HG03571 (cell line): Measurements from ENCODE around the gene UBE3D.
"Not testable (repeated sequence)": the region's sequence is repeated elsewhere in the genome, so short reads cannot be mapped to it uniquely, and the experiment has no call there.

Experiments used
- ATAC-seq: cut with Tn5 transposase; IDR thresholded peaks from one replicate; pipeline ENCODE4 v1.9.1; 2021; ENCODE audit not compliant: unreplicated experiment

The UBE3D gene

DNA sequence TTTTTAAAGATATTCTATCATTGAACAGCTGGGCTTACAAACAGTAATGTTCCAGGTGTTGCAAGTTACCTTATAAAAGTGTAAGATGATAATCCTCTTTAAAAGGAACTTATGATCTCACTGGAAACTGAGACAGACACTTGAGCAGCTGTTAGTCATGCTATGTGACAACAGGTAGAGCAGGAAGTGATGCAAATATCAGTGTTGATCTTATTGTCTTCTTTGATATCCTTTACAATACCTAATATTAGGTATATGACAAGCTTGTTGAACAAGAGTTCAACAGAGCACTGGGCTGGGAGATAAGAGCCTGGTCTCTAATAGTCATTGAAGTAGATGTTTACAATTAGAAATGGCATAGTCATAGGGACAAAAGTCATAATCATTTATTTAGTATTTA is 150.0 kb downstream of the UBE3D start:
- no peak for ATAC-seq

GRCh38 chr6:82914511-82914910 is 151.1 kb downstream of the UBE3D start:
- no peak for ATAC-seq

DNA sequence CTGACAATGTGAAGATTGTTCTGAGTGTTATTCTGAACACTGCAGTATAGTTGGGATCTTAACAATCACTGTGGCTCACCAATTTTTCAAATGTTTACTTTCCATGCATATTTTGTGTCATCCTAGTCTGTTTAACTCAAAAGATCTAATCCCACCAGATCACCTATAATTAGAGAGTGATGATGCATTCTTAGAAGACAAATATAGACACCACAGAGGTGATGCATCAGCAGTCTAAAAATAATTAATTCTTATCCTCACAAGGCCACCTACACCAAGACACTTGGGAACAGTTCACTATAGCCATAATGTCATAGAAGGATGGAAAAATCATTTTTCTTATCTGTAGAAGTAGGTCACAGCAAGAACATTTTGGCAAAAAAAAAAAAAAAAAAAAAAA is 154.8 kb downstream of the UBE3D start:
- ATAC-seq, result no peak

DNA sequence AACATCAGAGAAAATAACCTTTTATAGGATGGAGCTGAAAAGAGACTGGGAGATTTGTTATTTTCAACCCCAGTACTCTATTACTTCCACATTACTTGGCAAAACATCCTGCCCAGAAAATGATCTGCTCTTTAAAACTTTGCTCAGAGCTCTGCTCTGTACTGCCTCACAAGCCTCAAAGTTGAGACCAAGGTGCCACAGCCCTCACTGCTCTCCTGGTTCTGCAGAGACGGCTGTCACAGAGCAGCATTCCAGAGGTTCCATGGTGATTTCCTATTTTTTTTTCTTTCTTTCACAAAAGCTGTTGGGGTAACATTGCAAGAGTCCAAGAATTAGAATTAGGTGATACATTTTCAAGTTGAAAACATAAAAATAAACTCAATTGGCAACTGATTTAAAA is 155.2 kb downstream of the UBE3D start:
- no peak for ATAC-seq

DNA sequence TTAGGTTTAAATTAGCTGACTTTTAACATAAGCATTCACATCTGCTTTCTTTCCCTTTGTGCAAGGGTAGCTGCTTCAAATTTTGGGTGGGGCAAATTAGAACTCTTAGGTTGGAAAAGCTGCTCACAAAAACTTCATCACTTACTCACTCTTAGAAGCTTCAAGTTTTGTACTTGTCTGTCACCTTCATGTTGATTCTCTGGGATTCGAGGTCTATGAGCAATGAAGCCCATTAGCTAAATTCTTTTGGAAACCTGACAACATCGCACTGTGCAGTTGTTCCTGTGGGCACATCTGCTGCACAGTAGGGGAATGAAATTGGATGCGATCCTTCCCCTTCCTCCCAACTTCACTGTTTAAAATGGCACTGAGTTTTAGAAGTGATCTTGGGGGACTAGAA is 156.1 kb downstream of the UBE3D start:
- no peak for ATAC-seq

DNA sequence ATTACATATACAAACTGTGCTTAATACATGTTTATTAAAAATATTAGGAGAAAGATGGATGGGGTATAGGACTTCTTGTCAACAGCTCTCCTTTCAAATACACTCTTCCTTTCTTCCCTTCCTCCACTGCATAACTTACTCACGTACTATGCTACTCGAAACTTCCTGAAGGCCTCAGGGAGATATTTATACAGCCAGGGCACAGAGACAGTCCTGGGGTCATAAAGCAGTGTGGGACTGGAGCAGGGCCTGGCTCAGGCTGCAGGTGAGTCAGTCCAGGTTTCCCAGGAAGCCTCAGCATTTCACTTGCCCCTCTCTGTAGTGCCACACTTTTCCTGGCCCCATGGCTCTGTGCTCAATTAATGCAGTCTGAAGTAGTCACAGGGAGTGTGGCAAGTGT is 157.0 kb downstream of the UBE3D start:
- no peak for ATAC-seq

- no peak for ATAC-seq
Observed at GRCh38 chr6:82906951-82907350, 158.7 kb downstream of the UBE3D start.

DNA sequence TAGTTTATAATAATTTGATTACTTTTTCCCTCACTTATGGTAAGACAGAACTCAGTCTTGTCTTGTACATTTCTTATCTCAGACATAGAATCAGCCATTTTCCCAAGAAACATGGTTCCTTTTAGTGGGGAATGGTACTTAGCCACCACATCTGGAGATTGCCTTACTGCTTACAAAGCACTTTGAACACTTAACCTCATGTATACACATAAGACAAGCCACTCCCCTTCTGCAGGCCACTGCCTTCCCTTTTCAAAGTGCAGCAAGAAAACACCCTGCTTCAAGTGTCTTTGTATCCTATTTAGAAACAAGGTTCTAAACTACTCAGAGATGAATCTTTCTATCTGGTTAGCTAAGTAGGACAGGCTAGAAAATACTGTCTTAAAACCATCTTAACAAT is 159.2 kb downstream of the UBE3D start:
- ATAC-seq, result no peak

DNA sequence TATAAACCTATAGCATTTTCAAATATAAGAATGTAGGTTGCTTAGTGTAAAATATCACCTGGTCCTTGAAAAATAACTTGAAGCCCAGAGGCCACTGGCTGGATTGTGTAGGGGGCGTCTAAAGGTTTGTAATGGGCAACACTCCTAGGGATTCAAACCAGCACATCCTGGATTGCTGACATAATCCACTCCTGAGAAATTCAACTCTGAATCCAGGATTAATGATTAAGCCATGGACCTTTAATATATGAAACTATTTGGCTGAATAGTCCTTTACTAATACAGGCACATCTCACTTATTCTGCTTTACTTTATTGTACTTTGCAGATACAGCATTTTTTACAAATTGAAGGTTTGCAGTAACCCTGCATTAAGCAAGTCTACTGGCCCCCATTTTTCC is 160.8 kb downstream of the UBE3D start:
- ATAC-seq, result no peak

GRCh38 chr6:82904257-82904656 is 161.4 kb downstream of the UBE3D start:
- no peak for ATAC-seq

DNA sequence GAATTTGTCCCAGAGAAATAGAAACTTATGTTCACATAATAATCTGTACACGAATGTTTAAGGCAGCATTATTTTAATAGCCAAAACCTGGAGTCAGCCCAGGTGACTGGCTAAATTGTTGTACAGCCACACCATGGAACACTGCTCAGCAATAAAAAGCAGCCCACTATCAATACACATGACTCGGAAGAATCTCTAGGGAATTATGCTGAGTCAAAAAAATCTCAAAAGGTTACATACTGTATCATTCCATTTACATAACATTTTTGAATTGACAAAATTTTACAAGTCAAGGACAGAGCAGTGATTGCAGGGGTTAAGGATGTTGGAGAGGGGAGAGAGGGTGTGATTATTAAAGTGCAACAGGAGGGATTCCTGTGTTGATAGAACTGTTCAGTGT is 163.4 kb downstream of the UBE3D start:
- ATAC-seq, result no peak

DNA sequence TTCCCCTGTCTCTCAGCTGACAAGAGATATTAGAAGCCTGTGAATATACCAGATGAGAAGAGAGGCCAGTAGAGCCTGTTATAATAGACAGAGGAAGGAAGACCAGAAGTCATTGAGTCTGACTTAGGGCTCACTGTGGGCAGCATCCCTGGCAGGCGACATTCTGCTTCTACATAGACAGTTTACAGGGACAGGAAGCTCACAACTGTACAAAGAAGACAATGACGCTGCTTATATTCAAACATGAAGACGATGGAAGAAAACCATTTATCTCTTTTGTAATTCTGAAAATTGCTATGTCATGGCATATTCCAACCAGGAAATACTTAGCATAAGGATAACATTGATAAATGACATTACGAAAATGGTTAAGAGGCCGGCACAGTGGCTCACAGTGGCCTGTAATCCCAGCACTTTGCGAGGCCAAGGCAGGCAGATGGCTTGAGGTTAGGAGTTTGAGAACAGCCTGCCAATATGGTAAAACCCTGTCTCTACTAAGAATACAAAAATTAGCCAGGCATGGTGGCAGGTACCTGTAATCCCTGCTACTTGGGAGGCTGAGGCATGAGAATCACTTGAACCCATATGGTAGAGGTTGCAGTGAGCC is 170.9 kb downstream of the UBE3D start:
- ATAC-seq, result no peak

- ATAC-seq, result no peak
Observed at GRCh38 chr6:82893889-82894652, 171.6 kb downstream of the UBE3D start.

DNA sequence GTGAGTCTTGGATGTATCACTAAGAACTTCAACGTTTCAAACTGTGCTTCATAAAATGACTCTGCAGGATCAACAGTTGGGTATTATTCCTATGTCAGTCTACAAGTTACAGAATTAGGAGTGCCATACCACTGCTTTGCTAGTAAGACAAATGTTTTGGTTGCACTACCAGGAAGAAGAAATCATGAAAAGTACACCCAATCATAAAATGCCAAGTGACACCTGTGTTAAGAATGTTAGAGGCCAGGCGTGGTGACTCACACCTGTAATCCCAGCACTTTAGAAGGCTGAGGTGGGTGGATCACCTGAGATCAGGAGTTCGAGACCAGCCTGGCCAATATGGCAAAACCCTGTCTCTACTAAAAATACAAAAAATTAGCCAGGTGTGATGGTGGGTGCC is 174.1 kb downstream of the UBE3D start:
- not testable (repeated sequence) for ATAC-seq

- ATAC-seq, result no peak
Observed at GRCh38 chr6:82891076-82891475, 174.6 kb downstream of the UBE3D start.

GRCh38 chr6:82890240-82890639 is 175.4 kb downstream of the UBE3D start:
- ATAC-seq, result no peak

DNA sequence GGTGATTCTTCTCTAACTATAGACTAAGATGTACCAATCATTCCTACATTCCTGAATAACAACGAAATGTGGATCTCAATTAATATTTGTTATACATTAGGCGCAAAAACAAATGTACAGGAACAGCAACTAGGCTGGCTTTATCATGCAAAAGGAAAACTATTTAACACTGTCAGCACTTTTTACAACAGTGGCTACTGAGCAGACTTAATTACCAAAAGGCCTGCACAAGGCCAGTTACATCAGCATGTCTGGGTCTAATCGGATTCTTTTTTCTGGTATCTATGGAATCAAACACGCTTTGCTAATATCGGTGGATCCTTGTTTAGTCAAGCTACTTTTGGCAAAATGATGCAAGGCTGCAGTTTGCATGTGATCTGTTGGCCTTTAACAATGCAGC is 176.5 kb downstream of the UBE3D start:
- no peak for ATAC-seq

DNA sequence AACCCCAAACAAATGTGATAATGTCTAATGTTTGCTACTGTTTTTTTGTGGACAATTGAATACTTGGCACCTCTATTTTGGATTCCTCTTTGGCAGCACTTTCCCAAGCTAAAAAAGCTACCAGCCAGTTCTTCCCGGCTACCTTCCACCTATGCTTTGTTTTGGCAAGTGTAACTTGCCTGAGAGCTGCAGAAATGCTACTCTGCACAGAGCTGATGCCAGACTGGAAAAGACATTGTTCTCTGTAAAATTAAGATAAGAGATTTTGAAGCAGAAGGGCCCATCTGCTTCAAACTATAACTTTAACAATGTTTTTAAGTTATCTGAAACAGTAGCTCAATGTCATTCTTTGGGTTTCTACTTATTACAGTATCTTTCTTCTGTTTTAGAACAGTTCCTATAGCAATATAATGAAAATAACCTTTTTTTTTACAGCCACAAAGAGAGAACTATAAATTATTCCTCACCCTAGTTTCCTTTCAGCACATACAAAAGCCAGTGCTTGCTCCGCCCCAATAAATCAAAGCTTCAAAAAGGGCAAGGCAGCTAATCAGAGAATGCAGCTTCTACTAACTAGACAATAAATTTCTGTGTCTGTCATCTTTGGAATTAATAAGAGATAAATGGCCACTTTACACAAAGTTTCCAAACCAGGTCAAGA is 183.1 kb downstream of the UBE3D start:
- ATAC-seq, result no peak

DNA sequence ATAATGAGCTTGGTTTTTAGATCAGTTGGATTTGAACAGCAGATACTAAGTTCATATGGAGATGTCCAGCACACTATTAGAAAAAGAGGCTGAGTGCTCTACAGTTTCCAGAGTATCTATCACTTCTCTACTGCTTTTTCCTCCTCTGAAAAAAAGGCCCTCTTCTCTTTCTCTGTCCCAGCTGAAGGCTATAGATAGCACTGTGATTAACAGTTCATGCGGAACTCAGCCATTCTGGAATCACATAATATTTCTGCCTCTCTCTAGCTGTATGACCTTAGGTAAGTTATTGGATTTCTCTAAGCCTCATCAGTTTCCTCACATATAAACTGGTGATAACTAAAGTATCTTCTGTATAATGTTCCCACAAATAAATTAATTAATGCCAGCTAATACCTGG is 184.1 kb downstream of the UBE3D start:
- no peak for ATAC-seq

DNA sequence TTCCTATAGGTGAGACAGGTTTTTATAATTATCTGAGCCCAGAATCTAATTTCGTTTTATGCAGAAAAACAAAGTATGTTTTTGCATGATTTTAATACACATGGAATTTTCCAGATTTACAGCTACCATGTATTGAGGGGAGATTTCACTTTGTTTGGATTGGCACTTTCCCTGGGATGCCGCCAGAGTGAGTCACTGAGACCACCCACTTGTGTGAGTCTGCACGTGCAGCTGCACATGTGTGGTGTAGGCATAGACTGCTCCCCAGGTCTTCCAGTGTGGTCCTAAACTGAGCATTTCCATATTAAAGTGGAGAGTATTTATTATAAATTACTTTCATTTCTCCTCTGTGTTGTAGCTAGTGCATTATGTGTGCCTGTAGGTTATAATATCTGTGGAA is 186.8 kb downstream of the UBE3D start:
- no peak for ATAC-seq

- ATAC-seq, result no peak
Observed at GRCh38 chr6:82877213-82878195, 188.1 kb downstream of the UBE3D start.
